NOMO-1 (cell line): Measurements from ENCODE around the gene ZIC1.
A peak's percentile ranks its signal among the peaks of the same experiment; 100 is the strongest.

Source experiments
- DNase-seq, 2 experiments: peaks; one replicate each; lab custom pipeline; 2025; ENCODE audit not compliant: unreplicated experiment in 2 of 2; lab: John Stamatoyannopoulos, UW

Gene ZIC1

GRCh38 chr3:147408188-147409100 lies 721 bp upstream of the ZIC1 start:
- DNase-seq, result no peak

DNA sequence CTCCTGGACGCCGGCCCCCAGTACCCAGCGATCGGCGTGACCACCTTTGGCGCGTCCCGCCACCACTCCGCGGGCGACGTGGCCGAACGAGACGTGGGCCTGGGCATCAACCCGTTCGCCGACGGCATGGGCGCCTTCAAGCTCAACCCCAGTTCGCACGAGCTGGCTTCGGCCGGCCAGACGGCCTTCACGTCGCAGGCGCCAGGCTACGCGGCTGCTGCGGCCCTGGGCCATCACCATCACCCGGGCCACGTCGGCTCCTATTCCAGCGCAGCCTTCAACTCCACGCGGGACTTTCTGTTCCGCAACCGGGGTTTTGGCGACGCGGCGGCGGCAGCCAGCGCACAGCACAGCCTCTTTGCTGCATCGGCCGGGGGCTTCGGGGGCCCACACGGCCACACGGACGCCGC lies 956 bp downstream of the ZIC1 start:
- no peak for DNase-seq

GRCh38 chr3:147410526-147411237 lies 1.5 kb downstream of the ZIC1 start:
- peak; percentile 20 to 33 for DNase-seq

DNA sequence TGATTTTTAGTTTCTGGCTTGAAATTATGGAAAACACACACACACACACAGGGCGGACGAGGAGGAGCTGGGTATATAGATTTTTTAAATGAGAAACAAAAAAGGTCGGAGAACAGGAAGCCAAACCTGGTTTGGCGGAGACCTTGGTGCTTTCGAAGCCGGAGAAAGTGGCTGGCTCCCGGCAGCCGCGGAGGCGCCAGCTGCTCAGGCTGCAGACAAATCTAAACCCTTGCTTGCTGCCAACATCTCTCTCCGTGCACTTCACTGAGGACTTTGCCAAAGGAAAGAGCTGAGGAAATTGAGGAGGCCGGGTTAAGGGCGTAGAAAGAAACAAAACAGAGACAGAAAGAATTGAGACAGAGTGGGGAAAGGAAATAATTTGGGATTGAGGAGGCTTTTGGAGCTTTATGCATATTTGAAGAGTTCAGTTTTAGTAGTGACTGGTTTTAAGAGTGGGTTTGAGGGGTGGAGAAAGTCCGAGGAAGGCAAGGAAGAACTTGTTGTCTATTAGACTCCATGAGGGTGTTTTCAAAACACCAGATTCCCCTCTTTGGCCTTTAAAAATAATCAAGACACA lies 2.2 kb downstream of the ZIC1 start:
- peak in 1 of 2 experiments; percentile 17 for DNase-seq

GRCh38 chr3:147411815-147412241 lies 2.7 kb downstream of the ZIC1 start:
- no peak for DNase-seq

GRCh38 chr3:147412261-147412916 lies 3.2 kb downstream of the ZIC1 start:
- no peak for DNase-seq

DNA sequence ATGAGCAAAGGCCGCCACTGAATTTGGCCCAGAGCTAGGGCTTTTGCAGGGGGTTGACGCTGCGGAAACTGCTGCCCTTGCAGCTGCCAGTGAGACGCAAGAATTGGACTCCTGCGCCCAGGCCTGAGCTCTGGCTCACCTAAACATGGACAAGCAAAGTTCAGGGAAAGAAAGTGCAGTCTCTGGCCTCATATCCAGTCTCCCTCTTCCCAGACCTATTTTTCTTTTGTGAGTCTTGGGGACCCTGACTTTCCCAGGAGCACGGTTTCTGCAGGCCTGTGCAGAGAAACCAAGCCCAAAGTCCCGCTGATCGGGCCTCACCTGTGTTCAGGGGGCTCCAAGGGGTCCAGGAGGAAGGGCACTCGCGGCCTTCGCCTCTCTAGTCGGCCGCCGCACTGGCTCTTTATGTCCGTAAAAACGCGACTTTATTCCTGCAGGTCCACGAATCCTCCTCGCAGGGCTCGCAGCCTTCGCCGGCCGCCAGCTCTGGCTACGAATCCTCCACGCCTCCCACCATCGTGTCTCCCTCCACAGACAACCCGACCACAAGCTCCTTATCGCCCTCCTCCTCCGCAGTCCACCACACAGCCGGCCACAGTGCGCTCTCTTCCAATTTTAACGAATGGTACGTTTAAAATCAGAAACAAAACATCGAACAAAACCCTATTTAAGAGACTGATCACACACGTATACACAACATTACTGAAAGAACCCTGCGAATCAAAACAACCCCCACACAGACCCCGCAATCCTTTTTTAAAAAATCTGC lies 3.9 kb downstream of the ZIC1 start:
- peak in 1 of 2 experiments; percentile 47 for DNase-seq

DNA sequence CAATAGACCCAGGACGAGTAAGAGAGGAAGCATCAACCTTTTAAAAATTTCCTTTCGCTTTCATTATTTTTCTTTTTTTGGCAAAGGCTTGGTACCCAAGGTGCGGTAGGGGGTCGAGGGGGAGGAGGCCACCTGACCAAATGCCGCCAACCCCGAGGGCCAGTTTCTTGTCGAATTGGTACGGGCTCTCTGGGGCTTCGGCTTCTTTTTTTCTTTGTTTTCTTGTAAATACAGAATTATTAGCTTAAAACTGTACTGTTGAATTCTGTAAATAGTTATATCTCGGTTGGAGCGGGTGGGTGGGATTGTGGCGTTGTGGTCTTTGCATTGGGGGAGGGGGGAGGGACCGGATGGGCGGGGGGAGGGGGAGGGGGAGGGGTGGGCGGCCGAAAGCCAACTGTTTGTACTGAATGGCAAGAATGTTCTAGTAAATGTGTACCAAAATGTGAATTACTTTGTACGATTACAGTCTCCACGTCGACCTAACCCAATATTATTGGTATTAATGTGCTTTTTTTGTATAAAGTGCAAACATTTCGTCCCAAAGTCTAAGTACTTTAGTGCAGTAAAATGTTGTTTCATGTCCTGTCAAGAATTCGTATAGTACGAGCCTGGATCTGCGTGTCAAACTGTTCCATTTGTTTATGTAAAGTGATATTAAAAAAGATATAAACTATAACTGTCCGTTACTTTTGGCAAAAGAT lies 4.7 kb downstream of the ZIC1 start:
- DNase-seq, result peak; percentile 36 to 47

- DNase-seq, result no peak
Observed at GRCh38 chr3:147414390-147415138, 5.4 kb downstream of the ZIC1 start.

GRCh38 chr3:147415286-147415685 lies 6.1 kb downstream of the ZIC1 start:
- no peak for DNase-seq

DNA sequence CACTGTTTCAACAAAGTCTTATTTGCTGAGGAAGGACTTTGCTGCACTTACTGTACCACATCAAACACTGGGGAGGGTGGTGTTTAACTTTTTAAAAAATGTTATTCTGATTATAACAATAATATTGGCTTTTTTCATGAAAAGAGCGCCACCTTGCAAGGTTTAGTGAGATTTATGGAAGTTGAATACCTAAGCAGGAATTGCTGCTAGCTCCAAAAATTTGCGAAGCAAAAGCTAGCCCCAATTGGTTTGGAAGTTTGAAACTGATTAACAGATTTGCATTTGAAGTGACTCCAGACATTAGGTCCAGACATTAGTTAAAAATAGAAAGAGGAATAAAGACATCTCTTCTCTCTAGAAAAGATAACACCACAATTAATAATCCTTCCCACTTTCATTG lies 6.7 kb downstream of the ZIC1 start:
- no peak for DNase-seq

GRCh38 chr3:147416931-147417330 lies 7.8 kb downstream of the ZIC1 start:
- DNase-seq, result no peak

DNA sequence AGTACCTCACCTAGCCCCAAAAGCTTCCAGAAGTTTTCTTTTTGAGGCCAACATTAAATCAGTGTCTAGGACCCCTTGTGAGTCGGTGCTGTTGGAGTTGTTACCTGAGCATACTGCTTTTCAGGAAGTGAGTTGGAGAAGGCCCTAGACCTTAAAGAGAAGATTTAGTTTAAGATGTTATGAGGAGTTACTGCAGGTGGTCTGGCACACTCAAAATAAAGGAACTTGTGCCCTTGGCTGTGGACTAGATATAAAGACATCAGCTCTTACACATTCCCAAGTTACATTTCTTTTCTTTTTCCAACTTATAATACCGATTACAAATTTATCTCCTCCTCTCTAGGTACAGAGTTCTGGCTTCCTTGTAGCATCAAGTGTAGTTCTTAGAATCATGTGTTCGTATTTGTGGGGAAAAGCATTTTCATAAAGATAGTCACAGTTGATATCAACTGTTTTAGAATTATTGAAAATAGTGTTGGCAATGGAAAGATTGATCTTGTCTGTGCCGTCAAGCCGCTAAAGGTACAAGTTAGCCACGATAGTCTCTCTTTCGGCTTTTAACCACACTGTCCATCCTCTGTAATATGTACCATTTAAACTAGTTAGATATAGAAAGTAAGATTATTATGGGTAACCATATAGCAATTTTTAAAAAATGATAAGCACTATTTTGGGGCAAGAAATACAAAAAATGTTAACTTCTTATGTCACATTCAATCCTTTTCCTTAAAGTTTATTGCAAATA lies 8.6 kb downstream of the ZIC1 start:
- no peak for DNase-seq

- no peak for DNase-seq
Observed at GRCh38 chr3:147418371-147418781, 9.2 kb downstream of the ZIC1 start.

DNA sequence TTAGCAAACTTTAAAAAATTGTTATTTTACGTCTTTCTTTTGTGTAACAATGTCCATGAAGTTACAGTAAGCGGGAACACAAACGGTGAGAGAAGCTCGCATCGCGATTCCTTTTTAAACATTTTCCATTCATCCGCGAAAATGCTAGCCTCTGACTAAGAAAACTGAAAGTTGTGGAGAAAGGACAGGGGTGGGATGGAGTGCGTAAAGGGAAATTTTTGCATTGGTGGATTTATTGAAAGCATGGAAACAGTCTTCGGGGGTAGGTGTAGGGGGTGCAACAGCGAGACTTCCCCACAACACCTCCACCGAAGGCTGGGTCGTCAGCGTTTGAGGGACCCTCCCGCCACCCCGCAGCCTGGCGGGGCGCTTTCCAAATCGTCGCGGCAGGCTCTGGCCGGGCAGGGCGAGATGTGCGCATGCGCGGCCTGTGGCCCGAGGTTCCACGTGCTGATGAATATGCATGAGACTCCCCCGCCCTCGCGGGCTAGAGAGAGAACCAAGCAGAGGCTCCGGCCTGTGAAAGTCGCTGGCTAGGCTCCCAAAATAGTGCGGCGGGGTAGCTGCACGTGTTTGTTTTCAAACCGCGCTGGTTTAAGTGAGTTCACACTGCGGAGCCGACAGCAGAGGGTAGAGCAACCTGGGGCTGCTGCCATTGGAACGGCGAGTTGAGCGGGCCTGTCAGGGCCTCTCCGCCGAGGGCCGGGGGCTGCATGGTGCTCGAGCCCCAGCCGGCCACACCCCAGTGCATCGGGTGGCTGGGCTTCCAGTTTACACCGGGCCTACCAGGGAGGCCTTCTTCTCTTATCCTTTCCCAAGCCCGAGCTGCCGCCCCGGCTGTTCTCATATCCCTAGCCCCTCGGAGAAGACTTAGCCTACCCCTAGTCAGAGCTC lies 9.9 kb downstream of the ZIC1 start:
- DNase-seq, result peak; percentile 15 to 31

DNA sequence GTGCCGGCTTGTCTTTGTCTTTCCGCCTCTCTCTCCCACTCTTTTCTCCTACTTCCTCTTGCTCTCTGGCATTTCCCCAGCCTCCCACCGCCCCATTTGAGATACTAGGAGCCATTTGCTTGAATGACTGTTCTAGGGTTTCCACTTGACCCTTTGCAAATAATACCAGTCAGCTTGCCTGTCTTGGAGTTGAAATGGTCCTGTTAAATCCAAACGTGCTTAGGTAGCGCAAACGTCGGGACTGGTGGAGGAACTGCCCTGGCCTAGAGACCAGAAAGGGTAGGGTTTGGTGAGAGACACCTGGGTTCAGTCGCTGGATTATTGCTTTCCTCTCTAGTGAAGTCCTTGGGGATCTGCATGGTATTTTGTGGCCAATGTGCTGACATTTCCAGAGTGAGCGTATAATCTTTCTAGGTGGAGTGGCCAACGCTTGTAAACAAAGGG lies 10.6 kb downstream of the ZIC1 start:
- DNase-seq, result no peak
